MM.1S (cell line): Measurements from ENCODE around the gene AMOTL2.

Experiments used
- EZH2 ChIP-seq: fragments of 300-600 bp; sonication (generic); optimal IDR thresholded peaks from 2 replicates; pipeline ENCODE3; 2017; ENCODE audit warnings: low read depth, mild to moderate bottlenecking, antibody characterized with exemption, low read length, mixed read lengths
- EZH2phosphoT487 ChIP-seq: fragments of 300-600 bp; sonication (generic); IDR thresholded peaks from 2 replicates; pipeline ENCODE4 v1.6.1; 2018; ENCODE audit warnings: antibody characterized with exemption, low read length
- TF ChIP-seq, protein P1 (sequence below): fragments of 300-600 bp; sonication (generic); IDR thresholded peaks from 2 replicates; pipeline ENCODE4 v1.5.1; 2016; ENCODE audit warnings: antibody characterized with exemption, low read length, mixed read lengths

DNA sequence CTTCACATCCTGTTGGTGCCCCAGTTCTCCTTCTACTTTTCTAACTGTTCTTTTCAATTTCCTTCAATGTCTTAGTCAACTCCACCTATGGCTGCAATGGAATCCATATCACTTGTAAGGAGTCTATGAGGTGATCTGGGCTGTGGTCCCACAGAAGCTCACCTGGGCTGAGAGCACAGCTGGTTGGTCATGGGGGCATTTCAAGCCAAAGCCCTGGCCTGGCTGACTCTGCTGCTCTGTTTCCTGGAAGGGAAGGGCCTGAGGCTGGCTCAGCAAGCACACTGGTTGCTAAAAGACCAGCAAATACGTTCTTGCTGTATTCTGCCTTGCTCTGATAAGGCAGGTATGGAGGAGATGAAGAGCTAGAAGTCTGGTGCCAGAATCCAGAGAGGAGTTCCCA lies 29.0 kb downstream of the AMOTL2 start:
- TF ChIP-seq EZH2, result no peak
- TF ChIP-seq, protein P1, sequence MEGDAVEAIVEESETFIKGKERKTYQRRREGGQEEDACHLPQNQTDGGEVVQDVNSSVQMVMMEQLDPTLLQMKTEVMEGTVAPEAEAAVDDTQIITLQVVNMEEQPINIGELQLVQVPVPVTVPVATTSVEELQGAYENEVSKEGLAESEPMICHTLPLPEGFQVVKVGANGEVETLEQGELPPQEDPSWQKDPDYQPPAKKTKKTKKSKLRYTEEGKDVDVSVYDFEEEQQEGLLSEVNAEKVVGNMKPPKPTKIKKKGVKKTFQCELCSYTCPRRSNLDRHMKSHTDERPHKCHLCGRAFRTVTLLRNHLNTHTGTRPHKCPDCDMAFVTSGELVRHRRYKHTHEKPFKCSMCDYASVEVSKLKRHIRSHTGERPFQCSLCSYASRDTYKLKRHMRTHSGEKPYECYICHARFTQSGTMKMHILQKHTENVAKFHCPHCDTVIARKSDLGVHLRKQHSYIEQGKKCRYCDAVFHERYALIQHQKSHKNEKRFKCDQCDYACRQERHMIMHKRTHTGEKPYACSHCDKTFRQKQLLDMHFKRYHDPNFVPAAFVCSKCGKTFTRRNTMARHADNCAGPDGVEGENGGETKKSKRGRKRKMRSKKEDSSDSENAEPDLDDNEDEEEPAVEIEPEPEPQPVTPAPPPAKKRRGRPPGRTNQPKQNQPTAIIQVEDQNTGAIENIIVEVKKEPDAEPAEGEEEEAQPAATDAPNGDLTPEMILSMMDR, result no peak
- TF ChIP-seq EZH2phosphoT487, result no peak
